RWPE1 (cell line): ENCODE measurements around the gene FOXP1.

Experiments used
- CTCF ChIA-PET: fragments of 350-600 bp; sonication (Branson Sonifier 250); formaldehyde crosslinking; extraction: SDS; loops from one replicate; lab custom pipeline; 2021; lab: Yijun Ruan, JAX
- POLR2A ChIA-PET: fragments of 400-600 bp; formaldehyde crosslinking; extraction: SDS; loops from one replicate; lab custom pipeline; 2020; ENCODE audit warnings: antibody characterized with exemption; ENCODE audit not compliant: low non-redundant PET; lab: Yijun Ruan, JAX
- DNase-seq: peaks from one replicate; pipeline ENCODE4 v3.0.0; 2012; ENCODE audit warnings: low spot score
- H3K27ac ChIP-seq: fragments of 450-650 bp; 2 replicates; pipeline ENCODE4 v1.5.1; 2017
- TF ChIP-seq, protein P1 (sequence below): fragments of 450-650 bp; conservative IDR thresholded peaks from 2 replicates; pipeline ENCODE4 v1.5.1; 2017; ENCODE audit warnings: low read depth, mild to moderate bottlenecking

FOXP1 gene

DNA sequence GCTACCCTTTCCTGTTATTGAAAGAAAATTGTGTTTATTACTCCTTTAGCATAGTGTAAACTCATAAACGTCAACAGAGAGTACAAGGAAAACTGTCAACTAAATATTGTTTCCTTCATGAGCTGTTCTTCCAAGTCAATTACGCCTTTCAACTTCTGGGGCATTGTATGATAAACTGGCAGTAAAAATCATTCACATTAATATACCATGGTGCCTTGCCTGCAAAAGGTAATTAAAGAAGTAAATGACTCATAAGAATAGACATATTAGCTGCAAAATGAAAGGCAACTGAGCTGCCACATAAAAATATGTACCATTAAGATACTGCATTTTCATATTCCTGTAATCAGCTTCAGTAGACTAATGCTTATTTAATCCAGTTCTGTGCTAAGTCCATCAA lies 447.3 kb downstream of the FOXP1 start:
- ChIA-PET CTCF (interaction anchor here (0.6 kb wide), 1 partner anchor 553 kb away, joined by 3 read pairs; no protein-coding TSS in a partner anchor), POLR2A (no interaction called here)
- TF ChIP-seq, protein P1, sequence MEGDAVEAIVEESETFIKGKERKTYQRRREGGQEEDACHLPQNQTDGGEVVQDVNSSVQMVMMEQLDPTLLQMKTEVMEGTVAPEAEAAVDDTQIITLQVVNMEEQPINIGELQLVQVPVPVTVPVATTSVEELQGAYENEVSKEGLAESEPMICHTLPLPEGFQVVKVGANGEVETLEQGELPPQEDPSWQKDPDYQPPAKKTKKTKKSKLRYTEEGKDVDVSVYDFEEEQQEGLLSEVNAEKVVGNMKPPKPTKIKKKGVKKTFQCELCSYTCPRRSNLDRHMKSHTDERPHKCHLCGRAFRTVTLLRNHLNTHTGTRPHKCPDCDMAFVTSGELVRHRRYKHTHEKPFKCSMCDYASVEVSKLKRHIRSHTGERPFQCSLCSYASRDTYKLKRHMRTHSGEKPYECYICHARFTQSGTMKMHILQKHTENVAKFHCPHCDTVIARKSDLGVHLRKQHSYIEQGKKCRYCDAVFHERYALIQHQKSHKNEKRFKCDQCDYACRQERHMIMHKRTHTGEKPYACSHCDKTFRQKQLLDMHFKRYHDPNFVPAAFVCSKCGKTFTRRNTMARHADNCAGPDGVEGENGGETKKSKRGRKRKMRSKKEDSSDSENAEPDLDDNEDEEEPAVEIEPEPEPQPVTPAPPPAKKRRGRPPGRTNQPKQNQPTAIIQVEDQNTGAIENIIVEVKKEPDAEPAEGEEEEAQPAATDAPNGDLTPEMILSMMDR, result no peak
- no peak for DNase-seq
- no peak overlapping the region for H3K27ac ChIP-seq

- H3K27ac ChIP-seq, result no peak overlapping the region
- ChIA-PET POLR2A (no interaction called here), CTCF (interaction anchor here (0.6 kb wide), 1 partner anchor 554 kb away, joined by 3 read pairs; no protein-coding TSS in a partner anchor)
- TF ChIP-seq, protein P1, result no peak
- DNase-seq, result no peak
Observed at GRCh38 chr3:71135373-71136088, 448.0 kb downstream of the FOXP1 start.

DNA sequence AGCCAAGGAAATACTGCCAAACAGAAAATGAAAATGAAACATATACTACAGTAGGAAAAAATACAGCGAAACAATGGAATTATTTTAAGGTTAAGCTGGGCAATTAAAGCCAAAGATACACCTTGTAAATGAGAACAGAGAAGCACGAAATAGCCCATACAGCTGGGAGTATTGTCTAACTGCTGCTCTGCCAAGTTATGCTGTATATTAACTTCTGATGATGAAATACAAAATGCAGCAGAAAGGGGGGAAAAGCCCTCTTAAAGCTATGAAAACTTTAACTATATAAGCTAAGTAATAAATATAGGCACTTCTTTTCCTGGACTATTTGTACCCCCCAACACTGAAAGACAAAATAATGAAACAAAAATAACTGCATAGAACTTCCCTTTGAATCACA lies 449.0 kb downstream of the FOXP1 start:
- DNase-seq, result no peak
- ChIA-PET POLR2A (no interaction called here), CTCF (no interaction called here)
- TF ChIP-seq, protein P1, result no peak
- no peak overlapping the region for H3K27ac ChIP-seq

DNA sequence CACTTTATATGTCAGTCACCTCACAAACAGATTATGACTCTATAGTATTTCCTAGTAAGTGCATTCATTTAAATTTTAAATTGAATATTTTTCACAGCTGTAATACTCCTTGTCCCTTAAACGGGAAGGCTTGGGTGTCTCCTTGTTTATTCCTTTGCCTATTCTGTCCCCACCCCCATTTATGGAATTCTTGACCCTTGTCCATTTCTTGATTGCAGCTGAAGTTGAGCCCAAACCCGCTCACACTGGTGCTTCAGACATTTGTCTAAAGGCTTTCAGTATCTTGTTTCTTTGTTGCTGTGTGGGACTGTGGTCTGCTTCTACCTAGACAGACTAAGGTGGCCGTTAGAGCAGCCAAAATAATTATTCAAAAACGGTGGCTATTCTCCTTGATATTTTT lies 449.7 kb downstream of the FOXP1 start:
- no peak for DNase-seq
- ChIA-PET CTCF (no interaction called here), POLR2A (no interaction called here)
- no peak overlapping the region for H3K27ac ChIP-seq
- TF ChIP-seq, protein P1, result no peak

GRCh38 chr3:71132995-71133730 lies 450.4 kb downstream of the FOXP1 start:
- TF ChIP-seq, protein P1, result no peak
- DNase-seq, result no peak
- no peak overlapping the region for H3K27ac ChIP-seq
- CTCF ChIA-PET, result interaction anchor here (0.7 kb wide), 1 partner anchor 35 kb away, joined by 4 read pairs; no protein-coding TSS in a partner anchor
- POLR2A ChIA-PET, result no interaction called here

GRCh38 chr3:71131375-71132314 lies 451.9 kb downstream of the FOXP1 start:
- H3K27ac ChIP-seq, result no peak overlapping the region
- no peak for DNase-seq
- ChIA-PET CTCF (no interaction called here), POLR2A (no interaction called here)
- TF ChIP-seq, protein P1, result no peak
